GM18519 (cell line): ENCODE data around the gene CDH8.

ENCODE experiments used
- ATAC-seq: cut with Tn5 transposase; IDR thresholded peaks from one replicate; pipeline ENCODE4 v1.9.1; 2021; ENCODE audit warnings: mild to moderate bottlenecking, moderate library complexity; ENCODE audit not compliant: unreplicated experiment, low FRiP score

CDH8 gene

DNA sequence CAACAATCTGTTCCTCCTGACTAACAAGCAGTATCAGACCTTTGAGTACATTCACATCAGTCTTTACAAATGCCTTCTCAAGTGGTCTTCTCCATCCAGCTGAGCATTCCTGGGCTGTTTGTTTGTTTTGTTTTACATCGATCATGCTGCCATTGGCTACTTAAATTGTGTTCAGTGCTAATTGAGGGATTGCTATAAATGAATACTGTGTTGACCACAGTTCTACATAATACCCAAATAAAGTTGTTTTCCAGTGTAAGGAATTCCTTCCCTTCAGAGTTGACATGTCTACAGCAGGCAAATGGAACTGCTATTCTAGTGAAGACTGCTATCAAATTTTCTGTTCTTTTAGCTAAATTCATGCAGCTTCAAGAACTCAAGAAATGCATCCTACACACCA is 3.2 kb downstream of the CDH8 start:
- ATAC-seq: no peak

DNA sequence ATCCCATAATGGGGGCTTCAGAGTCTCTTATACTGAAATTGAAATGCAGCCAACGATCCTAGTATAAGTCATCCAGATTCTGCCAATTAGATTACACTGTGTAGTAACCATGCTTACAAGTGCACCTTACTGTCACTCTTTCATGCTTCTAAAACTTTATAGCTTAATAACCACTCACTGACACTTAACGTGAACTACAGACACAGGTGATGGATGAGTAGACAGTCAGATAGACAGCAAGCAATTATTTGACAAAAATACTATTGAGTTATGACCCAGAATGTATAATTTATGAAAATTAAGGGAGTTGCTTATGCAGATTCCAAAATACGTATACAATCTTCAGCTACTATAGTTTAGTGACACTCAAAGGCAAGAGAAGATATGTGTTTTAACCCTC is 6.3 kb downstream of the CDH8 start:
- no peak for ATAC-seq

DNA sequence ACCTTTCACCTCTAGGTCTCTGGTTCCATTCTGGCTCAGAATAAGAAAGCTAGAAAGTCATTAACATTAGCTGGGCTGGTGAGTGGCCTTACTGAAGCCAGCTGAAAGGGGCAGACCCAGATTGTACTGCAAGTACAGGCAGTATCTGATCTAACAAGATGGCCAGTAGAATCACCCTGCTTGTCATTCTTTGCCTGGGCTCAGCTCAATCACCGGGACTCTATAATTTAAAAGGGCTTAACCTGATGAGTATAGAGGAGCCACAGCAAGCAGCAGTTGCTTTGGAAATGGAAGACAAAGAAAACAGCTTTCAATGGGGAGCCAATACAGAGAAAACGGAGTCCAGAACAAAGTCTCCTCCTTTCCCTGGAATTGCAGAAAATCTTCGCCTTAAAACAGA is 13.6 kb downstream of the CDH8 start:
- no peak for ATAC-seq

GRCh38 chr16:62021161-62021581 is 15.1 kb downstream of the CDH8 start:
- ATAC-seq: no peak

GRCh38 chr16:62020681-62021080 is 15.6 kb downstream of the CDH8 start:
- no peak for ATAC-seq

DNA sequence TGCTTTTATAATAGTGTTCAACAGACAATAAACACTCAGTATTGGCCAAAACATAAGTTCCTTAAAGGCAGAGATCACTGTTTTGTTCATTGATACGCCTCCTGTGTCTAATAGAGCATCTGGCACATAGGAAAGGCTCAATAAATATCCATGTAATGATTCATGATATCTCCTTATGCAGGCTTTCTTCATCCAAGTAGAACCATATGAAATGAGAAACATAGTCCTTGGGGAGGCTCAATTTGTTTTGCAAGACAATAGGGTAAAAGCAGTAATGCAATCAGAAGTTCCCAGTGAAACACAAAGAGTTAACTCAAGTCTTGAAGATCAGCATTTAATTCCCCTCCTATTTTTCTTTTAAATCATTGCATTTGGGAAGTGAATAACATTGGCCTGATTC is 16.4 kb downstream of the CDH8 start:
- no peak for ATAC-seq

GRCh38 chr16:62018301-62019060 is 17.8 kb downstream of the CDH8 start:
- ATAC-seq: no peak

DNA sequence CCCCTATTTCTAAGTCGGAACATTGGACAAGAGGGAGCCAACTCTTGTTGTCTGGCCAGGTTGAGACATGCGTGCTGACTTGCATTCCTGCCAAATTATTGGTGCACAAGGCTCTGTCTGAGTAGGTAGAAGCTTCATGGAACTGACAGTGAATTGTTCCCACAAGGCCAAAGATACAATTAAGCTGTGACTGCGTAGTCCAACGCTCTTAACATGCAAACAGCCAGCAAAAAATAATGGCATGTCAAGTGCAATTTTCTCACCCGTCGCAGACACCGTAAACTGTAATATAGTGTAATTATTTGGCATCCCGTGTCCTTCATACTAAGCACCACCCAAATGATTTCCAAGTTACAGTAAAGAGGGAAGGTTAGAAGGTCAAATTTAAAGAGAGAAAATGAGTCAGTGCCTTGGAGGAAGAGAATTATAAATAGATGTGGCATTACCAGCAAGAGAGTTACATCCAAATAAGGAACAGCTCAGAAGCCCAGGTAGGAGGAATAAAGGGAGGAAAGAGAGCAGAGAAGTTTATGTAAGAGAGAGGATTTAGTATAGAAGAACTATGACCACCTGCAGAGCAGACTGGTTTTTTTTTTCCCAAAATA is 21.8 kb downstream of the CDH8 start:
- no peak for ATAC-seq

GRCh38 chr16:62010186-62010585 is 26.1 kb downstream of the CDH8 start:
- ATAC-seq: no peak

DNA sequence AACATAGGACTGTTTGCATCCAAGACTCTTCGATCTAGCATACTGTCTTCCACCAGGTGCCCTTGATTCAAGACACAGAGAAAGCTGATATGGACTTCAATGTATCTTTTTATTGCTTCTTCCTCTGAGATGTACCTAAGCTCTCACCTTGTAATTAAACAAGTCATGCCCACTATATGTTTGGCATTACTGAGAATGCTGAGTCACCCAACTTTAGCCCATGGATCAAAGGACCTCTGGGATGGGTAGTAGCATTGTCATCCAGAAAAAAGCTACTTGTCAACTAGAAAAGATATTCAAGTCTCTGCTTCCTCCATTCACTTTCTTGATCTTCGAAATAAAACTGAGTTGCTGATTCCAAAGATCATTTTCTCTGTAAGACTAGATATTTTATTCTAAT is 37.8 kb downstream of the CDH8 start:
- ATAC-seq: no peak

DNA sequence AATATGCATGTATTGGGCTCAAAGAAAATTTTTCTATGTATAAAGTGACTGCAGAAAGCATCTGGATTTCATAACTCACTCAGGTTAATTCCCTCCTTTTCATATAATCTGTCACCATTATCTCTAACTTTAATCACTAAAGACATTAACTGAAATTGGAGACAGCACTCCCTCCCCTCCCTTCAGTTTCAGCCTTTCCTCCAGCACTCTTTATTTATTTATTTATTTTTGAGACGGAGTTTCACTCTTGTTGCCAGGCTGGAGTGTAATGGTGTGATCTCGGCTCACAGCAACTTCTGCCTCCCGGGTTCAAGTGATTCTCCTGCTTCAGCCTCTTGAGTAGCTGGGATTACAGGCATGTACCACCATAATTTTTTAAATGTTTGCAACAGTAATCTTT is 43.1 kb downstream of the CDH8 start:
- no peak for ATAC-seq

- no peak for ATAC-seq
These were observed 48.7 kb downstream of the CDH8 start for GRCh38 chr16:61987474-61988012.

- ATAC-seq: no peak
These were observed 67.2 kb downstream of the CDH8 start for GRCh38 chr16:61969077-61969382.

GRCh38 chr16:61968242-61969076 is 67.8 kb downstream of the CDH8 start:
- no peak for ATAC-seq

GRCh38 chr16:61957075-61957855 is 79.0 kb downstream of the CDH8 start:
- ATAC-seq: no peak

GRCh38 chr16:61952841-61953240 is 83.4 kb downstream of the CDH8 start:
- no peak for ATAC-seq

DNA sequence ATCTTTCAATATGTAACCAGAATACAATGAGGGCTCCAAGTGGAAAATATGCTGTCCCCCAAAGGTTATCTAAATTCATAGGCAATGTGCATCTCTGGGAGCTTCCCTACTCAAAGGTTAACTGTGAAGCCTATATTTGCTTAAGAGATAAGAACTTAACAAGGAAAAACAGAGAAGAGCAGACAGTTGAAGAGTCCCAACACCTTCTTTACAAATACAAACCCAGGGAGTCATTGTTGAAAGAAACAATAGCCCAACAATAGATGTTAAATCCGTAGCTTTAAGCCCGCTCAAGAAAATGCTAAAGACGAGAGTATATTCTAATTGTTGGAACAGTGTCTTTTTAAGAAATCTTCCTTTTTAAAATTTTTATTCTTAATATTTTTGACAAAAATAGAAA is 87.8 kb downstream of the CDH8 start:
- no peak for ATAC-seq

DNA sequence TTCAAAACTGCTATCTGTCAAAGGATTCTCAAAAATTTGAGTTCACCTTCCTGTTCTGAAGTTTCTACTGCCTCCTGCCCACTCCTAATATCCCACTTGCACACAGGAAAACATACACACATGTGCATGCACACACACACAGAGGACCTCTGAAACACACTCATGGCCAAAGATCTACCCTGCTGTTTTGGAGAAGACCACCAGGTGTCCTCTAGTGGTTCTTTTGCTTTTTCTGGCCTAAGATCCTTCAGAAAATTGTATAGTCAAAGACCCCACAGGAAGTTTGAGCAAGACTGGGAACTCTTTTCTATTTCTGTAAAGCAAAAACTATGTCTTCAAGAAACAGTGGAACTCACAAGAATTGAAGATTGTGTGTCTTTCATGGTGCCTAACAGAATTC is 90.2 kb downstream of the CDH8 start:
- ATAC-seq: no peak

DNA sequence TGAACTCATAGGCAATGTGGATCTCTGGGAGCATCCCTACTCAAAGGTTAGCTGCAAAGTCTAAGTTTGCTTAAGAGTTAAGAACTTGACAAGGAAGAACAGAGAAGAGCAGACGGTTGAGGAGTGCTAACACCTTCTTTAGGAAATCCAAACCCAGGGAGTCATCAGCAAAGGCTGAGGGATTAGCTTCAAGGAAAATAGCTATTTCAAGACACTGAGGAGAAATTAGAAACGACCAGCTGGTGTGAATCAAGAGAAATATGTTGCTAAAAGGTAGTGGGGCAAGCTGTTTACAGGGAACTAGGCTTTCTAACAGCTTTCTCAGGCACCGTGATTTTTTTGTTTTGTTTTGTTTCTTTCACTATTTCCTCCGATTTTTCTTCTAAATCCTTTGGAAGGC is 90.7 kb downstream of the CDH8 start:
- no peak for ATAC-seq

DNA sequence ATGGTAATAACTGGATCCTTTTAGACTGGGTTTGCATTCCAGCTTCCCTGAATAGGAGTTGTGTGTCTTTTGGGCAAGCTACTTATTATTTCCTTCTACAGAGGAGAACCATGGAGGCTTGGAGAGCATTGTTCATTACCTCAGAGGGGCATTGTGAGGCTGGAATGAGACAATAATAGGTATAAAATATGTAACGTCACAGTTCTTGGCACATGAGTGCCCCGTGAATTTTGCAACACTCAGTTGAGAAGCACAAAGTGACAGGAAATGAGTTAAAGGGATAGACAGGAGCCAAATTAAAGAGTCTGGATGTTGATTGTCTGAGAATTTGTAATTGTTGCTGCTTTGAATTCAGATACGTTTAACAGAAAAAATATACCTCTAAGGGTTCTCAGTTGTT is 92.2 kb downstream of the CDH8 start:
- no peak for ATAC-seq

GRCh38 chr16:61940611-61941010 is 95.6 kb downstream of the CDH8 start:
- ATAC-seq: no peak
